HG03432 (cell line): ENCODE measurements around the gene KRTAP26-1.

ENCODE experiments used
- ATAC-seq: cut with Tn5 transposase; IDR thresholded peaks from one replicate; pipeline ENCODE4 v1.9.1; 2021; ENCODE audit warnings: mild to moderate bottlenecking, moderate library complexity; ENCODE audit not compliant: unreplicated experiment

Gene KRTAP26-1

DNA sequence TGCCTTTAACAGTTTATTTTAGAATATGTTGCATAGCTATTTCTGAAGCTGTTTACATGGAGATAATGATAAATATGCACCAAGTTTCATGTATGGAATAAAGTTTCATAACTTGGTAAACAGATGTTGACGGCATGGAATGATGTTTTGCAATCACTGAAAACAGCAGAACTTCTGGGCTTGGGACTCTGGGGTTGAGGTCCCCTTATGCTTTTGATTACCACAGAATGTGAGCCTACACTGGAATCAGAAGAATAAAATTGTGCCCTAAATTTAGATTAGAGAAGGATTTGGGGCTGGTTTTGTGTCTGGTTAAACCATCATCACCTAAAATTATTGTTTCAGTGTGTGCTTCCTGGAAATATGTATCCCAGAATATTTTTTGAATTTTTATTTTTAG, 48.5 kb downstream of the KRTAP26-1 start:
- no peak for ATAC-seq

GRCh38 chr21:30271156-30271555, 49.0 kb downstream of the KRTAP26-1 start:
- no peak for ATAC-seq

GRCh38 chr21:30269803-30270530, 50.1 kb downstream of the KRTAP26-1 start:
- ATAC-seq, result no peak
